ENCODE data around the gene SLC25A24.
"Not testable (repeated sequence)": the region's sequence is repeated elsewhere in the genome, so short reads cannot be mapped to it uniquely, and the experiment has no call there.

Gene SLC25A24

DNA sequence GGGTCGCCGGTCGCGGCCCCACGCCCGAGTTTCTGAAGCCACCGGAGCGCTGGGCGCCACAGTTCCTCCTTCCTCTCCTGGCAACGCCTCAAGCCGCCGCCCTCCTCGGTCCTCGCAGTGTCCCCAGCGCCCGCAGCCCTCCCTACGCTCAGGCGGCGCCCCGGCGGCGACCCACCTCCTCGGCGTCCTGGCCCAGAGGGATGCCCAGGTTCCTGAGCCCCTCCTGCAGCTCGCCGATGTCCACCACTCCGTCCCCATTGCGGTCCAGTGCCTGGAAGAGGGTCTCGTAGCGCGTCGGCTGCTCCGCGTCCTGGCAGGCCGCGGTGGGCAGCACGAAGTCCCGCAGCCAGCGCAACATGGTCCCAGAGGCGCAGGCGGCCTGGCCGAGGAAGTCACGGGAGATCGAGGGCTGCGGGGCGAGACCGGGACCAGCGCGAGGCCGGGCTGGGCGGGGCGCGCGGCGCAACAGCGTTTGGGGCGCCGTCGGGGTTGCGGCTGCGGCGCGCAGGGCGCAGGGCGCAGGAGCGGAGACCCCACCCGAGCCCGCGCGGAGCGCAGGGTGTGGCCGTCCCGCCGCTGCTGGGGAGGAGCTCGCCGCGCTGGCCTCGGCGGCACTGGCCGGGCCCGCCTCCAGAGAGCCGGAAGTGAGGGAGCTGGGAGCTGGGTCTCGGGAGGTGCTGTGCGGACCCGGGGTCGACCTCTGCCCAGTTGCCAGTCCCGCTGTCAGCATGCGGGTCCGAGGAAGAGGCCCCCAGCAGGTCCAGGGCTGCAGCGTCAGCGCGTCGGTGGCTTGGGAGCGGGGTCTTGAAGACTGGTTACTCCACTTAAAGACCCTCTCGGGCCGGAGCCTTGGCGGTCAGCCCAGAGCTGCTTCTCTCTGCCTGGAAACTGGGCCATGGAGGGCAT is at the start of gene SLC25A24:
TSS of gene SLC25A24 (minus strand) at position 563 of the 906 bp plus-strand sequence. CDS start at position 358, 205 bp downstream.
- in situ Hi-C loops (cut with MboI; ENCODE audit: low sequenced_read_pairs) = loop anchor here (25.0 kb wide), 1 partner anchor 137 kb away; no protein-coding TSS in a partner anchor

DNA sequence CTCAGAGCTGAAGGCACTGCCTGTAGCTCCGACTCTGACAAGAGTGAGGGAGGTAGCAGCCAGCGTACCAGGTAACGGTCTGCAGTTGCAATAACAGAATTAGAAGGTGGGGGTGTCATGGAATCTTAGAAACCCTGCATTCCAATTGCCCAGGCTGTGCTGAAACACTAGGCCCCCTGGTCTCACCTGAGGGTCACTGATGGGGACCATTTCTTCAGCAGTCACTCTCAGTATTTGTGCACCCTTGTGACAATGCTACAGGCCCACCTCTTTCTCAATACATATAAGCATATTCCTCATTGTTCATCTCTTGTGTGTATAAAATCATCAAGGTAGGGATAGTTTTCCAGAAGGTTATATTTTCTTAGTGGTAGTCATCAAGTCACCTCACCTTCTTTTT is 43.8 kb upstream of the SLC25A24 start, which contains the start of gene NBPF4:
TSS of gene NBPF4 (minus strand) at position 101 of the 400 bp plus-strand sequence. CDS start 315 bp downstream, outside the sequence.
- in situ Hi-C loops (cut with MboI; ENCODE audit: low sequenced_read_pairs) = not testable (repeated sequence)

DNA sequence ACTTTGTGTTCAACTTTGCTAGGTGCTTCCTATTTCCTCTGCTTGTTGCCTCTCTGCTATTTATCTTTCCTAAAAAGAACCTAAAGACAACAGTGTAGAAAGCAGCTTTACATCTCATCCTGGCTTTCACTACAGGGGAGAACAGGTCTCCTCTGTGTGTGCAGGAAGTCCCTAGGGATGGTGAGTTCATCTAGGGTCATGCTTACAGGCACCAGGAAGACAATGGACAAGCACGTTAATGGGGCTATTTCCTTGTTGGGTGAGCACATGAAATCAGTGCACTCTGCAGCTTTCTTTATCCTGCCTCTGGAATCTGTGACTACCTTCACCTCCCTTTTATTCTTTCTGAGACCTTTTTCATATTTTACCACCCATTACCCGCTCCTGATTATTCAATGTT is 39.3 kb upstream of the SLC25A24 start:
- in situ Hi-C loops (cut with MboI; ENCODE audit: low sequenced_read_pairs) = not testable (repeated sequence)

DNA sequence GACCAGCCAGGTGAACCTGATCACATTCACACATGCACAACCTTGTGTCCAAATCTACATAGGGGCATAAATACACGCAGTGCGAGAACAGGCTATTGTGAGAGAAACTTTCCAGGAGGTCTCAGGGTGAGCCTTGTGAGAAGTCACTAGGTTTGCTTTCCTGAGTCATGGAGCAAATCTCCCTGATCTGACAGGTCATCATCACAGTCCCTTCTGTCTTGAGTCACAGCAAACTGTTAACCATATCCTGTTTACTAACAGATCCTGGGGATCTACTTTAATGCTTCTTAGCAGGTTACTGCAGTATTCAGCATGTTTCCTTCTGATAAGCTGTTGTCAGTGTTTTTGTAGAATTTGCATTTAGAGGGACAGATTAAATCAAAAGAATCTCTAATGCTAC is 35.2 kb upstream of the SLC25A24 start:
- in situ Hi-C loops (cut with MboI; ENCODE audit: low sequenced_read_pairs) = not testable (repeated sequence)

DNA sequence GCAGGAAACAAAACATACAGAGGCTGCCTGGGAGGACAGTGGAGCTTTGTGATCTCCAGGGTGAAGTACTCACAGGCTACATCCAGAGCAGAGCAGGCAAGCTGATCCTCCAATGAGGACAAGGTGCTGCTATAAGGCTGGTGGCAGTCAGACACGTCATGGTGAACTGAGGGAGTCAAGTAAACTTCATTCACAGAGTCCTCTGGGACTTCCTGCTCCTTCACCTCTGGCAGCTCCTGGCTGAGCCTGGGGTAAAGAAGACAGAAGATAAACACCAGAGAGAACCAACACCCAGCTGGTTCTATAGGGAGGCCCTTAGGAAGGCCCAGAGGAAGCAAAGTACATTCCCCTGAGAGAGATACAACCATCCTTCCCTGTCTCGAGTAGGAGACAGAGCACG is 32.0 kb upstream of the SLC25A24 start:
- in situ Hi-C loops (cut with MboI; ENCODE audit: low sequenced_read_pairs) = not testable (repeated sequence)

DNA sequence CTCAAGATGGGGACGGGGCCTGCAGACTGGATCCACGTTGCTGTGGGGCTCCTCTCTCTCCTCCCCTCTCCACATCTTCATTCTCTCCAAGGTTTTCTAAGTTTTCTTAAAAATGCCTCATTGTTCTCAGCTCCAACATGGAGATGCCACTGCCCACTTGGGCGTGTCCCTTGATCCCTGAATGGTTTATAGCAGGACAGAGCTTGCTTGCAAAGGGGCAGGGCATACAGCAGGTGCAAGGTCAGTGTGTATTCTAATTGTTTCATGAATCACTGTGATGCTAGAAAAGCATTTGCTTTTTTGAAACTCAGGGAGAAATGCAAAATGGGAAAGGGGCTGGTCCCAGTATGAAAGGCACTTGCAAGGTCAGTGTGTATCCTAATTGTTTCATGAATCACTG is 29.8 kb upstream of the SLC25A24 start:
- in situ Hi-C loops (cut with MboI; ENCODE audit: low sequenced_read_pairs) = not testable (repeated sequence)

DNA sequence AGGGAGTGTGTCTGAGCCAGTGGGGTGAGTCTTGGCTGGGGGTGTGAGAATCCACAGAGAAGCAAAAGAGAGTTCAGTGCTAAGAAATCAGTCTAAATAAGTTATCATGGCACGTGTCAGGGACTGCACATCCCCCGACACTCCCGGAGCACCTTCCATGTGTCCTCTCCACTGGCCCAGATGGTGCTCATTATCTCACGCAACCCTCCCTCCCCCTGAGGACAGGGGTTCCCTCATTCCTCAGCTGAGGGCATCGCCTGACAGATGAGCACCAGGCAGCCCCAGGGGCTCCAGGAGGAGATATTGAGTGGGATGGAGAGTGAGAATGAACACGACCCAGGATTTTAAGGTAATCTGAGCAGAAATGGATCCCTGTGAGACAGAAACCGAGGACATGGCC is 27.6 kb upstream of the SLC25A24 start:
- in situ Hi-C loops (cut with MboI; ENCODE audit: low sequenced_read_pairs) = not testable (repeated sequence)

DNA sequence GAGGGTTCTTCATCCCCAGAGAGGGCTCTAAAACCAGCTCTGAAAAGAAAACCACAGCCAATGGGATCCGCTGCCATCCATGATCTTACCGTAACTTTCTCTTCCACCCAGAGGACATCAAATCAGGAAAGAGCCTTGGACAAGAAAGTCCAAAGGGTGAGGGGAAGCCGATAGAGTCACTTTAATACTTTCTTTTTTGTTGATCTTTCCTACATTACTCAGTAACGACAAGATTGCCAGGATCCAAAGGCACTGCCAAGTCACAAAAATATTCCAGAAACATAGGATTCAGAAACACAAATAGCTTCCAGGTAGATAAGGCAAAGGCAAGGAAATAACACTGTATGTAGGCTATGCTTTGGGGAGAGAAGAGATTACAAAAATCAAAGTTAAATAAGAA is 26.7 kb upstream of the SLC25A24 start:
- in situ Hi-C loops (cut with MboI; ENCODE audit: low sequenced_read_pairs) = not testable (repeated sequence)

DNA sequence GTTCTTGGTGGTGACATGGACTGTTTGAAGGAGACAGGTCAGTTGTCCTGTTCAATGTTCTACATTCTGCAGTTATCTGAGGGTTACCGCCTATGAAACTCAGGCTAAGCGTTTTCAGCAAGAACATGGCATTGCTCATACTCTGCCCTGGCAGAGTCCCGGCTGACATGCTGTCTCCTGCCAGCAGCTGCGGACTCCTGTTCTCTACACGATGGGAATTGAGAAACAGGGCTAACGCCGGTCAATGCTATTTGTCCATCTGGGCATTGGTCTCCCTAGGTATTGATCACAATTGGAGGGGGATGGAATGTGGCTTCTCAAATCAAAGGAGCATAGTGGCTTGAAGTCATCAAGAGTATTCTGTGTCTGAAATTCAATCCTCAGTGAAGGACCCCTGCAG is 23.1 kb upstream of the SLC25A24 start:
- in situ Hi-C loops (cut with MboI; ENCODE audit: low sequenced_read_pairs) = loop anchor here (25.0 kb wide), 1 partner anchor 114 kb away; no protein-coding TSS in a partner anchor

DNA sequence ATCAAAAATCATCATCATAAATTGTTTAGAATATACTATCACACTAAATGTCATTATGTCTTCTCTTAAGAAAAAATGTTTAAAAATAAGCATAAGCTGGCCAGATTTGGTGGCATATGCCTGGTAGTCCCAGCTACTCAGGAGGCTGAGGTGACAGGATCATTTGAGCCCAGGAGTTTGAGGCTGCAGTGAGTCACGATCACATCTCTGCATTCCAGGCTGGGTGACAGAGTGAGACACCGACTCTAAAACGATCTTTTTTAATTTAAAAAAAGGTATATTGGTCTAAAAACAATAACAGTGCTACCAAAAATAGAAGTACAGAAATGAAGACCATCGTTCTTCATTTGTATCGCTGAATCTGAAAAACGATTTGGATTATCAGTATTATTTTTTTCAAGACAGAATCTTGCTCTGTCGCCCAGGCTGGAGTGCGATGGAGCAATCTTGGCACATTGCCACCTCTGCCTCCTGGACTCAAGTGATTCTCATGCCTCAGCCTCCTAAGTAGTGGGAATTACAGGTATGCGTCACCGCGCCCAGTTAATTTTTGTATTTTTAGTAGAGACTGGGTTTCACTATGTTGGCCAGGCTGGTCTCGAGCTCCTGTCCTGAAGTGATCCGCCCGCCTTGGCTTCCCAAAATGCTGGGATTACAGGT is 17.5 kb upstream of the SLC25A24 start:
- in situ Hi-C loops (cut with MboI; ENCODE audit: low sequenced_read_pairs) = loop anchor here (25.0 kb wide), 1 partner anchor 120 kb away; no protein-coding TSS in a partner anchor

DNA sequence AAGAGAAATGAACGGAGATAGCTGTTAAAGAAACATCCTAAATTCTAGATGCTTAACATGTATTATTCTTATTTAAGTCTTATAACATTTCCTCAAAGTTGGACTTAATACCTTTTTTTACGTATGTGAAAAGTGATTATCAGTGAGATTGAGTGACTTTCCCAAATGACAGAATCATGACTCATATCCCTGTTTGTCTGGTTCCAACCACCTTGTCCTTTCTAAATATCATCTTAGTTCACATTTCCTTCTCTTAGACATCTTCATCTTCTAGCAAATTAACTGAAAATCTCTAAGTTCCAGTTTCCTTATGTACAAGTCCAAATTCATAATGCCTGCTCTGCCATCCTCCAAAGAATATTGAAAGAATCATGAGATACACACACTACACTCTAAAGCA is 16.9 kb upstream of the SLC25A24 start:
- in situ Hi-C loops (cut with MboI; ENCODE audit: low sequenced_read_pairs) = loop anchor here (25.0 kb wide), 1 partner anchor 120 kb away; no protein-coding TSS in a partner anchor

DNA sequence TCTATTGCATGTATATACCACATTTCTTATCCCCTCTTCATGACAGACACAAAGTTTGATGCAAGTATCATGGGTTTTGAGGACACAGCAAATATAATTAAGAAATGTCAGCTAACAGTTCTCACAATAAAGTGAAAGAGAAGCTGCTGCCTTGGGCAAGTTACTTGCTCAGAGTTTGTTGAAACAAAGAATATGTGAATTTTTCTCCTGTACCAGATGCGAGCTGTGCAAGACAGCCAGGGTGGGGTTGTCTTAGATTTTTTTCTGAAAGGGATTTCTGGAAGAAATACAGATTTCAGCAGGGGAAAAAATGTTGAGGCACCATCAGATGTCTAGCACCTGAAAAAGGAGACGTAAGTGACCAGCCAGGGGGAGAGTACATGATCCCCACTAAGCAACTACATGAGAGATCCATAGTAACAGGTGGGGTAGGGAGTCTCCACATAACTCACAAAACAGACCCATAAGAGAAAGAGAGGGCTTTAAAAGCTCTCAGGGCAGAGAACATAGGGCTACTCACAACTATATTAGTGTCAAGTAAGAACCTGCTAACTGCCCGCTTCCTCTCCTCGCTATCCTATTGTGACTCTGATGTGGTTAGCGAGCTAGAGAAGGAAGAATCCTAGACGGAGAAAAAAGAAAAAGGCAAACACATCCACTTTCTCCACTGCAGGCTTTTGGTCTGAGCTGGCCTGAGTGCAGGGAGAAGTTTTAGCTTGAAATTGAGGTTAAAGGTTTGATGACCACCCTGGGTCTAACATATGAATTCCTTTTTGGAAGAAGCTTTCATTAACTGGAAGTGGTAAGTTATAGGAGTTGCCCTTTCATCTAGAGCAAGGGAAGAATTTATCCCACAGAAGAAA is 16.1 kb upstream of the SLC25A24 start:
- in situ Hi-C loops (cut with MboI; ENCODE audit: low sequenced_read_pairs) = loop anchor here (25.0 kb wide), 1 partner anchor 121 kb away; no protein-coding TSS in a partner anchor

DNA sequence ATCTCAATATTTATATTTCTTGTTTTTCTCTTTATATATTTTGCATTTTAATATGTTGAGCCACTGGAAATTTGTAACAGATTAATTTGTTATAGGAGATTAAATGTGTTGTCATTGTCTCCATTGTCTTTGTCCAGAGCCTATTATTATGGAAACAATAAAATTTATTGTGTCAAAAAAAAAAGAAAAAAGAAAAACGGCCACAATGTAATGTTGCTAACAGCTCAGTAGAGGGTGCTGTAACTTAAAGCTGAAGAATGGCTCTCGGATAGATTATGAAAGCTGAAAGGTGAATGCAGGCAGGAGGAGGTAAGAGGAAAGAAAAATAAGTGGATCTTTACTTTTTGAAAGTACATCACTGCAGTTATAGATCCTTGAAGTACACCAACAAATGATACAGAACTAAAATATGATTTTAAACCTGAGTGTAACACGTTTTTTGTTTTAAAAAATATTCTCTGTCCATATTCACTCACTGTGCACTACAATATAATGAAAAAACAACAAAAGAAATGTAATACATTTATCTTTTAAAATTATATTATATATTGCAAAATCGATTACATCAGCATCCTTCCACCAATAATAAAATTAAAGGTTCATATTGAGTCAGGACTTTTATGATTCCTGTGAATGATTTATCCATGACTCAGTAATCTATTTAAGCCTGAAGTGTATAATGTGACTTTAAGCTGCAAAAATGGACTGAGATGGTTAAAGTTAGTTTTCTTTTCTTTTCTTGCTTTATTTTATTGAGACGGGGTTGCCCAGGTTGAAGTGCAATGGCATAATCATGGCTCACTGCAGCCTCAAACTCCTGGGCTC is 14.7 kb upstream of the SLC25A24 start:
- in situ Hi-C loops (cut with MboI; ENCODE audit: low sequenced_read_pairs) = loop anchor here (25.0 kb wide), 1 partner anchor 122 kb away; no protein-coding TSS in a partner anchor

DNA sequence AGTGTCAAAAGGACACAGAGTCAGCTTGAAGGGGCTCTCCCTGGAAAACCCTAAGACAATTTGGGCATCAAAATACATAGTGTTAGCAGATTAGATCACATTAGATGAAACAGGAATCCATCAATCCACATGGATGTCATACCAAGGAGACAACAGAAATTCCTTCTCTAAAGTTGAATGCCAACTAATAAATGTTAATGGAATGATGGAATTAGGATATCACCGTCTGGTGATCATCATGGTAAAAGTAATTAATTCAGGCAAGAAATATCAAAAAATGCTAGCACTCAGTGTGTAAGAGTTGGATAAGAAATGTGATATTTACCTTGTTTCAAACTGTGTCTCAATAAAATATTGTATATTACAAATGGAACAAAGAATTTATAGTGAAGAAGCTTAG is 10.9 kb upstream of the SLC25A24 start:
- in situ Hi-C loops (cut with MboI; ENCODE audit: low sequenced_read_pairs) = loop anchor here (25.0 kb wide), 1 partner anchor 126 kb away; no protein-coding TSS in a partner anchor

DNA sequence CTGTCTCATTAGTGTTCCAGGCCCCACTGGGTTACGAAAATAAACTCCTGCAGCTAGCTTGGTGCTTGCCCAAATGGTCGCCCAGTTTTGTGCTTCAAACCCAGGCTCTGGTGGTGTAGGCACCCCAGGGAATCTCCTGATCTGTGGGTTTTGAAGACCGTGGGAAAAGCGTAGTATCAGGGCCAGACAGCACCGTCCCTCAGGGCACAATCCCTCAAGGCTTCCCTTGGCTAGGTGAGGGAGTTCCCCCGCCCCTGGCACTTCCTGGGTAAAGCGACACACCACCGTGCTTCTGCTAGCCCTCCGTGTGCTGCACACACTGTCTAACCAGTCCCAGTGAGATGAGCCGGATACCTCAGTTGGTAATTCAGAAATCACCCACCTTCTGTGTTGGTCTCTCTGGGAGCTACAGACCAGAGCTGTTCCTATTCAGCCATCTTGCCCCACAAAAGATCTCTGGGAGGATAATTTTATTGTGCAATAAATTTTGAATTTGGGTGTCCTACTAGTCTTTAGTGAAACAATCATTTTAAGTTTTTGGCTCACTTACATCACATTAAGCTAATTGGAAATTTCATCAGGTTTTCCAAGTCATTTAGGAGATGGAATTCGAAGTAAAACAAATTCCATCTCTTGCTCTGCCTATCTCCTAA is 9.4 kb upstream of the SLC25A24 start:
- in situ Hi-C loops (cut with MboI; ENCODE audit: low sequenced_read_pairs) = loop anchor here (25.0 kb wide), 1 partner anchor 128 kb away; no protein-coding TSS in a partner anchor

DNA sequence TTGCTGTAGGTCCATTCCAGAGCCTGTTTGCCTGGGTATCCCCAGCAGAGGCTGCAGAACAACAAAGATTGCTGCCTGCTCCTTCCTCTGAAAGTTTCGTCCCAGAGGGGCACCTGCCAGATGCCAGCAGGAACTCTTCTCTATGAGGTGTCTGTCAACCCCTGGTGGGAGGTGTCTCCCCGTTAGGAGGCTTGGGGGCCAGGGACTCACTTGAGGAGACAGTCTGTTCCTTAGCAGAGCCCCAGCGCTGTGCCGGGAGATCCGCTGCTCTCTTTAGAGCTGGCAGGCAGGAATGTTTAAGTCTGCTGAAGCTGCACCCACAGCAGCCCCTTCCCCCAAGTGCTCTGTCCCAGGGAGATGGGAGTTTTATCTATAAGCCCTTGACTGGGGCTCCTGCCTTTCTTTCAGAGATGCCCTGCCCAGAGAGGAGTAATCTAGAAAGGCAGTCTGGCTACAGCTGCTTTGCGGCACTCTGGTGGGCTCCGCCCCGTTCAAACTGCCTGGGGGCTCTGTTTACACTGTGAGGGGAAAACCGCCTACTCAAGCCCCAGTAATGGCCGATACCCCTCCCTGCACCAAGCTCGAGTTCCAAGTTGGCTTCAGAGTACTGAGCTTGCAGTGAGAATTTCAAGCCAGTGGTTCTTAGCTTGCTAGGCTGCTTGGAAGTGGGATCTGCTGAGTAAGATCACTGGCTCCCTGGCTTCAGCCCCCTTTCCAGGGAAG is 8.7 kb upstream of the SLC25A24 start:
- in situ Hi-C loops (cut with MboI; ENCODE audit: low sequenced_read_pairs) = loop anchor here (25.0 kb wide), 1 partner anchor 128 kb away; no protein-coding TSS in a partner anchor

DNA sequence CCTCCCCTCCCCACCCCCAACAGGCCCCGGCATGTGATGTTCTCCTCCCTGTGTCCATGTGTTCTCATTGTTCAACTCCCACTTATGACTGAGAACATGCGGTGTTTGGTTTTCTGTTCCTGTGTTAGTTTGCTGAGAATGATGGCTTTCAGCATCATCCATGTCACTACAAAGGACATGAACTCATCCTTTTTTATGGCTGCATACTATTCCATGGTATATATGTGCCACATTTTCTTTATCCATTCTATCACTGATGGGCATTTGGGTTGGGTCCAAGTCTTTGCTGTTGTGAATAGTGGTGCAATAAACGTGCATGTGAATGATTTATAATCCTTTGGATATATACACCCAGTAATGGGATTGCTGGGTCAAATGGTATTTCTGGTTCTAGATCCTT is 3.4 kb upstream of the SLC25A24 start:
- in situ Hi-C loops (cut with MboI; ENCODE audit: low sequenced_read_pairs) = loop anchor here (25.0 kb wide), 1 partner anchor 134 kb away; no protein-coding TSS in a partner anchor

DNA sequence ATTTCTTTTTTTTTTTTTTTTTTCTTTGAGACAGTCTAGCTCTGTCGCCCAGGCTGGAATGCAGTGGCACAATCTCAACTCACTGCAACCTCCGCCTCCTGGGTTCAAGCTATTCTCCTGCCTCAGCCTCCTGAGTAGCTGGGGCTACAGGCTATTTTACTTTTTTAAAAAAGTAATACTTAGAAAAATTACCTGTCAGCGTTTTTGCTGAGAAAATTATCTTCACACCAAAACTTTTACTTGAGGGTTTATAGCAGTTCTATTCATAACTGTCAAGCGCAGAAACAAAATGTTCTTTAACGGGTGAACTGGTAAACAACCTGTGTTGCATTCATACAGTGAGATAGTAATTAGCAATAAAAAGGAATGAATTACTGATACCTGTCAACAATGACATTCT is 1.5 kb upstream of the SLC25A24 start:
- in situ Hi-C loops (cut with MboI; ENCODE audit: low sequenced_read_pairs) = loop anchor here (25.0 kb wide), 1 partner anchor 136 kb away; no protein-coding TSS in a partner anchor

All from HL-60/S4 treated with retinoic acid at 250 ng/mL for 4 days and 3 days (cell line).